Astrocyte (in vitro differentiated cells and primary cell): ENCODE results near the gene ING5.

Experiments used
- EZH2 ChIP-seq: IDR thresholded peaks from 2 replicates; pipeline ENCODE4 v1.6.1; 2012; ENCODE audit warnings: mild to moderate bottlenecking, low read length, inconsistent platforms; ENCODE audit not compliant: insufficient read depth
- TF ChIP-seq, protein P1 (sequence below): IDR thresholded peaks from 2 replicates; pipeline ENCODE4 v1.5.1; 2011; ENCODE audit warnings: low read depth, mild to moderate bottlenecking, inconsistent platforms, low read length, moderate library complexity; ENCODE audit not compliant: insufficient read depth

DNA sequence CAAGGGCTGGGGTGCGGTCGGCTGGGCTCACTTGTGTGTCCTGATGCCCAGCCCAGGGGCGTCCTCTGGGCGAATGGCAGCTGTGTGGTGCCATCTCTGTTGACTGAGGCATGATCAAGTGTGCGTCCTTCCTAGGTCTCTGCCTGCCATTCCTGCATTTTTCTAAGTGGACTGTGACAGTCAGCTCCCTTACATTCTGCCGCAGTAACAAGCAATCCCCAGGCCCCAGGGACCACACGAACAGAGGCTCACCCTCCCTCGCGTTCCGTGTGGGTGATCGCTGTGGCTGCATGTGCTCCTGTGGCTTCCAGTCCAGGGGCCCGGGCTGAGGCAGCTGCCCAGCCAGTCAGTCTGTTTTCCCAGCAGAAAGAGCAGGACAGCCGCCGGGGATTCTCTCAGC is 50.4 kb downstream of the ING5 start:
- TF ChIP-seq, protein P1, sequence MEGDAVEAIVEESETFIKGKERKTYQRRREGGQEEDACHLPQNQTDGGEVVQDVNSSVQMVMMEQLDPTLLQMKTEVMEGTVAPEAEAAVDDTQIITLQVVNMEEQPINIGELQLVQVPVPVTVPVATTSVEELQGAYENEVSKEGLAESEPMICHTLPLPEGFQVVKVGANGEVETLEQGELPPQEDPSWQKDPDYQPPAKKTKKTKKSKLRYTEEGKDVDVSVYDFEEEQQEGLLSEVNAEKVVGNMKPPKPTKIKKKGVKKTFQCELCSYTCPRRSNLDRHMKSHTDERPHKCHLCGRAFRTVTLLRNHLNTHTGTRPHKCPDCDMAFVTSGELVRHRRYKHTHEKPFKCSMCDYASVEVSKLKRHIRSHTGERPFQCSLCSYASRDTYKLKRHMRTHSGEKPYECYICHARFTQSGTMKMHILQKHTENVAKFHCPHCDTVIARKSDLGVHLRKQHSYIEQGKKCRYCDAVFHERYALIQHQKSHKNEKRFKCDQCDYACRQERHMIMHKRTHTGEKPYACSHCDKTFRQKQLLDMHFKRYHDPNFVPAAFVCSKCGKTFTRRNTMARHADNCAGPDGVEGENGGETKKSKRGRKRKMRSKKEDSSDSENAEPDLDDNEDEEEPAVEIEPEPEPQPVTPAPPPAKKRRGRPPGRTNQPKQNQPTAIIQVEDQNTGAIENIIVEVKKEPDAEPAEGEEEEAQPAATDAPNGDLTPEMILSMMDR: no peak
- no peak for TF ChIP-seq EZH2
